Type B pancreatic cell (in vitro differentiated cells): Measurements from ENCODE around the gene CLCN1. TPM values are rescaled to one million over a fixed set of nuclear protein-coding genes. Genes with fewer than 3 reads are reported as not detected.

Source experiments
- DNase-seq: peaks from one replicate; pipeline ENCODE4 v3.0.0; 2021; ENCODE audit warnings: mixed read lengths; ENCODE audit not compliant: unreplicated experiment; ENCODE audit errors: extremely low spot score
- H3K27ac Mint-ChIP-seq: 2 replicates; pipeline ENCODE4 v1.8.0; 2021; ENCODE audit warnings: mild to moderate bottlenecking, mixed read lengths
- H3K27me3 Mint-ChIP-seq: 2 replicates; pipeline ENCODE4 v1.8.0; 2021; ENCODE audit warnings: mixed read lengths
- H3K36me3 Mint-ChIP-seq: 2 replicates; pipeline ENCODE4 v1.8.0; 2021; ENCODE audit warnings: mixed read lengths
- H3K4me1 Mint-ChIP-seq: one replicate; pipeline ENCODE4 v1.8.0; 2021; ENCODE audit warnings: mixed read lengths; ENCODE audit not compliant: unreplicated experiment
- H3K4me3 Mint-ChIP-seq: 2 replicates; pipeline ENCODE4 v1.8.0; 2021; ENCODE audit warnings: mild to moderate bottlenecking, mixed read lengths
- H3K9me3 Mint-ChIP-seq: 2 replicates; pipeline ENCODE4 v1.8.0; 2021; ENCODE audit warnings: mixed read lengths
- CTCF ChIP-seq: fragments of 200-600 bp; sonication (generic); conservative IDR thresholded peaks from 2 replicates; pipeline ENCODE4 v1.5.0; 2021; ENCODE audit warnings: antibody characterized with exemption, mild to moderate bottlenecking
- total RNA-seq: library from RNA; stranded (reverse); gene quantifications from 2 replicates; pipeline ENCODE4 v1.2.1, GENCODE V29; 2021; ENCODE audit warnings: low replicate concordance

The CLCN1 gene
- total RNA-seq, 1 donor from 2014 or later, result 0.22 TPM

- TF ChIP-seq CTCF, result no peak
- H3K27ac Mint-ChIP-seq, result no peak overlapping the region
- H3K4me3 Mint-ChIP-seq, result no peak overlapping the region
- H3K27me3 Mint-ChIP-seq, result peaks cover 9% of the 10 kb centered on the region
- H3K36me3 Mint-ChIP-seq, result no peaks in the 10 kb centered on the region
- DNase-seq, result no peak
- no peaks in the 10 kb centered on the region for H3K4me1 Mint-ChIP-seq
- no peaks in the 10 kb centered on the region for H3K9me3 Mint-ChIP-seq
Measured at GRCh38 chr7:143334244-143334643, 18.3 kb downstream of the CLCN1 start.

GRCh38 chr7:143337216-143337615 is 21.3 kb downstream of the CLCN1 start:
- H3K27ac Mint-ChIP-seq, result no peak overlapping the region
- no peaks in the 10 kb centered on the region for H3K4me1 Mint-ChIP-seq
- H3K36me3 Mint-ChIP-seq, result no peaks in the 10 kb centered on the region
- H3K4me3 Mint-ChIP-seq, result no peak overlapping the region
- no peaks in the 10 kb centered on the region for H3K9me3 Mint-ChIP-seq
- TF ChIP-seq CTCF, result no peak
- peaks cover 12% of the 10 kb centered on the region for H3K27me3 Mint-ChIP-seq
- no peak for DNase-seq

- H3K4me3 Mint-ChIP-seq, result no peak overlapping the region
- no peak overlapping the region for H3K27ac Mint-ChIP-seq
- peaks cover 26% of the 10 kb centered on the region for H3K27me3 Mint-ChIP-seq
Measured at GRCh38 chr7:143341842-143342241, 25.9 kb downstream of the CLCN1 start.

GRCh38 chr7:143343596-143343995 is 27.7 kb downstream of the CLCN1 start:
- no peak for DNase-seq
- H3K27me3 Mint-ChIP-seq, result peaks cover 28% of the 10 kb centered on the region
- H3K36me3 Mint-ChIP-seq, result no peaks in the 10 kb centered on the region
- H3K9me3 Mint-ChIP-seq, result no peaks in the 10 kb centered on the region
- H3K4me1 Mint-ChIP-seq, result peaks cover 5% of the 10 kb centered on the region
- TF ChIP-seq CTCF, result no peak
- no peak overlapping the region for H3K4me3 Mint-ChIP-seq
- no peak overlapping the region for H3K27ac Mint-ChIP-seq

More at GRCh38 chr7:143341842-143342241, 25.9 kb downstream of the CLCN1 start:
- Mint-ChIP-seq H3K36me3 (no peaks in the 10 kb centered on the region), H3K9me3 (no peaks in the 10 kb centered on the region), H3K4me1 (peaks cover 5% of the 10 kb centered on the region)
- no peak for TF ChIP-seq CTCF
- DNase-seq, result no peak

DNA sequence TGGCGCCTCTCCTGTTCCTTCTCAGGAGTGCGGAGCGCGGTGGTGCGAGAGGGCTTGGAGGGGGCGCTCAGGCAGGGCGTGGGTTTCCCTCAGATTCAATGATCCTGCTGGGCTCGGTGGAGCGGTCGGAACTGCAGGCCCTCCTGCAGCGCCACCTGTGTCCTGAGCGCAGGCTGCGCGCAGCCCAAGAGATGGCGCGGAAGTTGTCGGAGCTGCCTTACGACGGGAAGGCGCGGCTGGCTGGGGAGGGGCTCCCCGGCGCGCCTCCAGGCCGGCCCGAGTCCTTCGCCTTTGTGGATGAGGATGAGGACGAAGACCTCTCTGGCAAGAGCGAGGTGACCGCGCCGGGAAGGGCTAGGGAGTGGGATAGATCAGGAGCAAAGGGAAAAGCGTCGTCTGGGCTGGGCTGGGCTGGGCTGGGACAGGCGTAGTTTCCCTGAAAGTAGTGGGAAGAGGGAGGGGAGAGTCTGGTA is 29.6 kb downstream of the CLCN1 start:
- TF ChIP-seq CTCF, result peak; percentile 69
- H3K36me3 Mint-ChIP-seq, result no peaks in the 10 kb centered on the region
- peak overlapping the region; percentile 75 for H3K4me3 Mint-ChIP-seq
- H3K27me3 Mint-ChIP-seq, result peaks cover 38% of the 10 kb centered on the region
- H3K27ac Mint-ChIP-seq, result peak overlapping the region; percentile 15
- DNase-seq, result no peak
- H3K4me1 Mint-ChIP-seq, result peaks cover 5% of the 10 kb centered on the region
- no peaks in the 10 kb centered on the region for H3K9me3 Mint-ChIP-seq

- Mint-ChIP-seq H3K4me1 (peaks cover 5% of the 10 kb centered on the region), H3K27ac (no peak overlapping the region), H3K9me3 (no peaks in the 10 kb centered on the region), H3K4me3 (peak overlapping the region; percentile 75), H3K36me3 (no peaks in the 10 kb centered on the region), H3K27me3 (peaks cover 38% of the 10 kb centered on the region)
- no peak for DNase-seq
- no peak for TF ChIP-seq CTCF
Measured at GRCh38 chr7:143346018-143346417, 30.1 kb downstream of the CLCN1 start.
